ENCODE data around the gene CPLX3. TPM values are rescaled to one million over a fixed set of nuclear protein-coding genes. Genes with fewer than 3 reads are reported as not detected.
A peak's percentile ranks its signal among the peaks of the same experiment; 100 is the strongest.

Gene CPLX3
- total and polyA plus RNA-seq, 2 of the 8 experiments (the other 6 are each of a cell fraction or from before 2014, with no cell fraction given), result 0.17 TPM; not detected in 1

GRCh38 chr15:74816624-74817369 lies 9.6 kb upstream of the CPLX3 start:
- Histone ChIP-seq H3K79me2 (ENCODE audit: control insufficient read depth in 1 of 2, insufficient read depth in 2 of 2, low read length in 2 of 2) (no peaks in the 10 kb centered on the region), H3K79me1 (ENCODE audit: low read depth, low read length) (no peaks in the 10 kb centered on the region), H3K4me3 (ENCODE audit: extremely low read depth in 1 of 4, insufficient read depth in 2 of 4, low read depth in 3 of 4, low read length in 4 of 4) (no peak overlapping the region), H2BK12ac (ENCODE audit: low read depth, low read length) (0 out of 2 replicates have a peak overlapping the region, but pooled peaks have one; percentile 68), H3K27me3 (replicated peaks in 1 of 4; ENCODE audit: control insufficient read depth in 3 of 4, extremely low read depth in 1 of 4, insufficient read depth in 3 of 4, low read length in 3 of 4) (no peaks in the 10 kb centered on the region), H2BK15ac (ENCODE audit: low read length) (no peak overlapping the region; the same call in 1 of the 2 replicates), H3K4me1 (replicated peaks in 1 of 4; ENCODE audit: control insufficient read depth in 3 of 4, insufficient read depth in 4 of 4, low read length in 3 of 4) (peaks cover 0 to 12% (median 6%) of the 10 kb centered on the region in 4 experiments; a peak in 6 of 7 replicates), H4K8ac (ENCODE audit: extremely low read depth, insufficient read depth, low read length) (no peak overlapping the region), H3K23me2 (ENCODE audit: low read depth, low read length) (0 out of 2 replicates have a peak, but pooled peaks cover 2% of the 10 kb centered on the region), H3K9ac (replicated peaks in 1 of 4; ENCODE audit: extremely low read depth in 1 of 4, low read depth in 3 of 4, low read length in 3 of 4) (no peak overlapping the region), H3K36me3 (ENCODE audit: control insufficient read depth in 2 of 4, insufficient read depth in 4 of 4, low read length in 3 of 4) (no peaks in the 10 kb centered on the region), H3K18ac (ENCODE audit: extremely low read depth, low read length) (0 out of 2 replicates have a peak overlapping the region, but pooled peaks have one; percentile 4), H3K27ac (ENCODE audit: low read depth, low read length) (no peak overlapping the region), H3K23ac (ENCODE audit: insufficient read length) (no peak overlapping the region), H2BK20ac (ENCODE audit: low read length) (no peak overlapping the region), H2AFZ (ENCODE audit: low read length) (no peak overlapping the region), H3K14ac (ENCODE audit: insufficient read length) (no peak overlapping the region), H4K20me1 (replicated peaks in 1 of 2; ENCODE audit: control insufficient read depth in 1 of 2, insufficient read depth in 2 of 2, low read length in 2 of 2) (no peaks in the 10 kb centered on the region), H2BK120ac (replicated peaks; ENCODE audit: low read depth, low read length) (no peak overlapping the region), H4K5ac (ENCODE audit: insufficient read length, low read depth, low read length) (no peak overlapping the region), H3K4ac (replicated peaks; ENCODE audit: insufficient read length, low read depth, low read length) (no peak overlapping the region), H2AK5ac (ENCODE audit: low read depth, low read length) (no peak overlapping the region), H3K56ac (replicated peaks; ENCODE audit: insufficient read length, low read depth, low read length) (no peak overlapping the region), H3K4me2 (ENCODE audit: insufficient read depth in 1 of 2, low read depth in 2 of 2, low read length in 2 of 2) (no peak overlapping the region), H4K91ac (replicated peaks; ENCODE audit: insufficient read length, low read length) (no peak overlapping the region), H3K9me3 (ENCODE audit: insufficient read depth in 2 of 2, low read depth in 1 of 2, low read length in 1 of 2) (no peaks in the 10 kb centered on the region), H2BK5ac (ENCODE audit: low read depth, low read length) (no peak overlapping the region; the same call in 1 of the 2 replicates)
- DNase-seq (ENCODE audit: low read depth in 1 of 2, low spot score in 2 of 2) (no peak), FAIRE-seq (no peak)
- no peak for TF ChIP-seq BACH1 (IDR thresholded peaks at IDR 0.05; ENCODE audit: low read length)
- POLR2A ChIA-PET (ENCODE audit: partially characterized antibody), result interaction anchor here (0.7 to 3.1 kb wide), 6 partner anchors 9 to 188 kb away, joined by 3 to 7 read pairs (median 4); partner anchors contain the start of gene CPLX3
- CTCF ChIA-PET (ENCODE audit: partially characterized antibody), result interaction anchor here (0.6 to 15.7 kb wide), 20 partner anchors 10 to 275 kb away, joined by 3 to 135 read pairs (median 6); no protein-coding TSS in a partner anchor
- 91% methylated on average over 19 of the region's 19 CpGs; no CpG with 5 or more reads in 1 of the 2 experiments for WGBS, 2 experiments (ENCODE audit: extremely low coverage in 1 of 2, insufficient coverage in 1 of 2, insufficient read length in 1 of 2, insufficient replicate concordance in 2 of 2, low coverage in 1 of 2, low lambda C conversion rate in 2 of 2, missing lambda C conversion rate in 1 of 2)

All from H1 (cell line).